Endodermal cell (in vitro differentiated cells): Measurements from ENCODE around the gene ERC1. TPM values are rescaled to one million over a fixed set of nuclear protein-coding genes. Genes with fewer than 3 reads are reported as not detected.
A peak's percentile ranks its signal among the peaks of the same experiment; 100 is the strongest.
"Not testable (repeated sequence)": the region's sequence is repeated elsewhere in the genome, so short reads cannot be mapped to it uniquely, and the experiment has no call there.

Experiments used
- DNase-seq: peaks from one replicate; pipeline ENCODE4 v3.0.0-alpha.2; 2017
- H3K27ac ChIP-seq: 2 replicates; pipeline ENCODE4 v1.5.1; 2013; ENCODE audit warnings: mild to moderate bottlenecking, low read depth, low read length, moderate library complexity
- H3K27me3 ChIP-seq: 2 replicates; pipeline ENCODE4 v1.6.1; 2013; ENCODE audit warnings: mild to moderate bottlenecking, low read length, moderate library complexity; ENCODE audit not compliant: insufficient read depth, control insufficient read depth, poor library complexity, severe bottlenecking
- H3K36me3 ChIP-seq: 2 replicates; pipeline ENCODE4 v1.7.0; 2013; ENCODE audit warnings: mild to moderate bottlenecking, low read length, moderate library complexity; ENCODE audit not compliant: control insufficient read depth, insufficient read depth
- H3K4me1 ChIP-seq: one replicate; pipeline ENCODE4 v1.7.0; 2013; ENCODE audit warnings: low read length; ENCODE audit not compliant: control insufficient read depth, insufficient read depth
- H3K4me3 ChIP-seq: 2 replicates; pipeline ENCODE4 v1.5.1; 2013; ENCODE audit warnings: mild to moderate bottlenecking, low read length, moderate library complexity
- H3K9ac ChIP-seq: 2 replicates; pipeline ENCODE4 v1.6.1; 2013; ENCODE audit warnings: mild to moderate bottlenecking, low read length, moderate library complexity; ENCODE audit not compliant: poor library complexity, severe bottlenecking; ENCODE audit errors: extremely low read depth
- H3K9me3 ChIP-seq: 2 replicates; pipeline ENCODE4 v1.6.1; 2013; ENCODE audit warnings: mild to moderate bottlenecking, low read length, moderate library complexity; ENCODE audit not compliant: control insufficient read depth
- H3K27ac Mint-ChIP-seq: 2 replicates; pipeline ENCODE4 v1.8.0; 2020; ENCODE audit warnings: mixed read lengths
- H3K27me3 Mint-ChIP-seq: 2 replicates; pipeline ENCODE4 v1.8.0; 2021; ENCODE audit warnings: mild to moderate bottlenecking, mixed read lengths; ENCODE audit not compliant: insufficient read depth
- H3K36me3 Mint-ChIP-seq: 2 replicates; pipeline ENCODE4 v1.8.0; 2020; ENCODE audit warnings: low read depth, mixed read lengths
- H3K4me1 Mint-ChIP-seq: 2 replicates; pipeline ENCODE4 v1.8.0; 2020; ENCODE audit warnings: mixed read lengths
- H3K4me3 Mint-ChIP-seq: 2 replicates; pipeline ENCODE4 v1.8.0; 2020; ENCODE audit warnings: mild to moderate bottlenecking, moderate library complexity, mixed read lengths
- H3K9me3 Mint-ChIP-seq: 2 replicates; pipeline ENCODE4 v1.8.0; 2020; ENCODE audit warnings: mild to moderate bottlenecking, mixed read lengths
- WGBS, 2 experiments: methylation state at CpG; one replicate each; pipeline versions ENCODE4 v1.1.5 to v1.1.7; 2013; ENCODE audit warnings: missing lambda C conversion rate in 2 of 2, mixed read lengths in 1 of 2; ENCODE audit not compliant: insufficient coverage in 1 of 2, insufficient read length in 1 of 2; 5-methylcytosine and 5-hydroxymethylcytosine counted together
- total RNA-seq, 2 donors: library from RNA; stranded (reverse); fragmentation: NEBNext Ultra II Directional in 1 of 2; extraction: Animal tissue kit (Norgen Biotek cat#: 25700) in 1 of 2; gene quantifications; 2 replicates in 1 of 2; 3 replicates in 1 of 2; pipeline ENCODE4 v1.2.1, GENCODE V29; 2021
- TF ChIP-seq, protein P1 (sequence below): fragments of 200-600 bp; sonication (generic); conservative IDR thresholded peaks from 2 replicates; pipeline ENCODE4 v1.5.0; 2021; ENCODE audit warnings: antibody characterized with exemption, mild to moderate bottlenecking

ERC1 gene
- total RNA-seq, 2 donors from 2014 or later = 60.6 to 159 TPM

DNA sequence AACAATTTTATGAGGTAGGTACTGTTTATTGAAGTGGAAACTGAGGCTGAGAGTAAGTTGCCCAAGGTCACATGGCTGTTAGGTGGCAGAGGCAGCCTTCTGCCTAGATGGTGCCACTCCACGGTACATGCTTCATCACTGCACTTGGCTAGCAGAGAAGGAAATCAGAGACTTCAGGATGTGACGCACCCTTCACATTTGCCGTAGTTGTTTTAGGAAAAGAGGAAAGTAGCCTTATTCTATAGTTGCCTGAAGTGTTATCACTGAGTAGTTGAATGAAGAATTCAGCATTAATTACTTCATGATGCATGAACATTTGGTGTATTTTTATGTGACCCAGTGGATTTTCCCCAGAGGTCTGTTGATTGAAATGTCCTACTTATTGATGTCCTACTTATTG is 55.7 kb downstream of the ERC1 start:
- no peak for DNase-seq
- H3K9ac ChIP-seq = no peak overlapping the region
- H3K4me3 ChIP-seq = no peak overlapping the region
- Mint-ChIP-seq H3K27me3 (no peaks in the 10 kb centered on the region), H3K4me3 (no peak overlapping the region), H3K9me3 (no peaks in the 10 kb centered on the region), H3K36me3 (peaks cover 7% of the 10 kb centered on the region), H3K27ac (no peak overlapping the region), H3K4me1 (peaks cover 29% of the 10 kb centered on the region)
- H3K27ac ChIP-seq = no peak overlapping the region
- H3K27me3 ChIP-seq = no peaks in the 10 kb centered on the region
- no peaks in the 10 kb centered on the region for H3K4me1 ChIP-seq
- 92 to 96% methylated on average over 3 of the region's 3 CpGs for WGBS, 2 experiments
- H3K9me3 ChIP-seq = no peaks in the 10 kb centered on the region
- H3K36me3 ChIP-seq = no peaks in the 10 kb centered on the region
- TF ChIP-seq, protein P1, sequence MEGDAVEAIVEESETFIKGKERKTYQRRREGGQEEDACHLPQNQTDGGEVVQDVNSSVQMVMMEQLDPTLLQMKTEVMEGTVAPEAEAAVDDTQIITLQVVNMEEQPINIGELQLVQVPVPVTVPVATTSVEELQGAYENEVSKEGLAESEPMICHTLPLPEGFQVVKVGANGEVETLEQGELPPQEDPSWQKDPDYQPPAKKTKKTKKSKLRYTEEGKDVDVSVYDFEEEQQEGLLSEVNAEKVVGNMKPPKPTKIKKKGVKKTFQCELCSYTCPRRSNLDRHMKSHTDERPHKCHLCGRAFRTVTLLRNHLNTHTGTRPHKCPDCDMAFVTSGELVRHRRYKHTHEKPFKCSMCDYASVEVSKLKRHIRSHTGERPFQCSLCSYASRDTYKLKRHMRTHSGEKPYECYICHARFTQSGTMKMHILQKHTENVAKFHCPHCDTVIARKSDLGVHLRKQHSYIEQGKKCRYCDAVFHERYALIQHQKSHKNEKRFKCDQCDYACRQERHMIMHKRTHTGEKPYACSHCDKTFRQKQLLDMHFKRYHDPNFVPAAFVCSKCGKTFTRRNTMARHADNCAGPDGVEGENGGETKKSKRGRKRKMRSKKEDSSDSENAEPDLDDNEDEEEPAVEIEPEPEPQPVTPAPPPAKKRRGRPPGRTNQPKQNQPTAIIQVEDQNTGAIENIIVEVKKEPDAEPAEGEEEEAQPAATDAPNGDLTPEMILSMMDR = no peak

- H3K4me3 ChIP-seq = no peak overlapping the region
- peak overlapping the region; percentile 6 for H3K27ac Mint-ChIP-seq
- H3K36me3 Mint-ChIP-seq = peaks cover 4% of the 10 kb centered on the region
- no peaks in the 10 kb centered on the region for H3K9me3 Mint-ChIP-seq
- H3K27ac ChIP-seq = no peak overlapping the region
- H3K36me3 ChIP-seq = no peaks in the 10 kb centered on the region
- DNase-seq = peak; percentile 63
- no peaks in the 10 kb centered on the region for H3K4me1 ChIP-seq
- TF ChIP-seq, protein P1 = no peak
- no peak overlapping the region for H3K9ac ChIP-seq
- H3K27me3 Mint-ChIP-seq = no peaks in the 10 kb centered on the region
- H3K9me3 ChIP-seq = no peaks in the 10 kb centered on the region
- WGBS, 2 experiments = 87 to 93% methylated on average over 4 to 8 of the region's 8 CpGs
- H3K4me3 Mint-ChIP-seq = no peak overlapping the region
- peaks cover 31% of the 10 kb centered on the region for H3K4me1 Mint-ChIP-seq
- H3K27me3 ChIP-seq = no peaks in the 10 kb centered on the region
Observed at GRCh38 chr12:1047898-1048660, 57.1 kb downstream of the ERC1 start.

DNA sequence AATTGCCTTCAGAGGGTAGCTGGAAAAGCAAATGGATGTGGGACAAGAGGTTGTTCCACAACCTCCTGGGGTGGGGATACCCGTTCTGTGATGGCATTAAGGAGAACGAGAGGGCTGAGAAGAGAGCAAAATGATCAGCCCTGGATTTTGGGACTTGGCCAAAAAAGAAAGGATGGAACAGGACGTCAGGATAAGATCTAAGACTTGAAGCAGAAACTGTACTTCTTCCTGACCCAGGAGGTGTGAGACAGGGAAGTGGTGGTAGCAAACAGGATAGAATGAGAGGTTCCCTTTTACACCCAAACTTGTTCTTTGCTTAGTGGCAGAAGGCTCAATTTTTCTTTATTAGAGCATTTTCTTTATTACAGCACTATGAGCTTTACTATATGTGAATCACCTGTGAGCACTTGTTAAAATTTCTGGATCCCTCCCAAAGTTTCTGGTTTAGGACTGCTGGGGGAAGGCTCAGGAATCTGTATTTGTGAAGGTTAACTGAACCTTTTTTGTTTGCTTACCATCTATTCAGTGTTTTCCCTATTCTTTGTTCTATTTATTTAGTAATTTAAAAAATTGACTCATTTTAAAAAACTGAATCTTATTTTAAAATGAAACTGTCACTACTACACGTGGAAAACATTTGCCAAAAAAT is 59.2 kb downstream of the ERC1 start:
- Mint-ChIP-seq H3K27ac (peak overlapping the region; percentile 78), H3K27me3 (no peaks in the 10 kb centered on the region), H3K4me1 (peaks cover 45% of the 10 kb centered on the region), H3K36me3 (peaks cover 4% of the 10 kb centered on the region), H3K9me3 (no peaks in the 10 kb centered on the region), H3K4me3 (no peak overlapping the region)
- H3K4me3 ChIP-seq = no peak overlapping the region
- no peak overlapping the region for H3K27ac ChIP-seq
- no peaks in the 10 kb centered on the region for H3K9me3 ChIP-seq
- peaks cover 7% of the 10 kb centered on the region for H3K4me1 ChIP-seq
- no peak overlapping the region for H3K9ac ChIP-seq
- no peaks in the 10 kb centered on the region for H3K27me3 ChIP-seq
- 73 to 91% methylated on average over 2 to 4 of the region's 4 CpGs for WGBS, 2 experiments
- TF ChIP-seq, protein P1 = no peak
- H3K36me3 ChIP-seq = no peaks in the 10 kb centered on the region
- no peak for DNase-seq

GRCh38 chr12:1051672-1052071 is 60.6 kb downstream of the ERC1 start:
- peaks cover 53% of the 10 kb centered on the region for H3K4me1 Mint-ChIP-seq
- not testable (repeated sequence) for H3K27me3 ChIP-seq, H3K4me3 Mint-ChIP-seq, H3K36me3 Mint-ChIP-seq, H3K9me3 ChIP-seq, H3K27me3 Mint-ChIP-seq, H3K9ac ChIP-seq, H3K9me3 Mint-ChIP-seq, DNase-seq, H3K27ac Mint-ChIP-seq, H3K4me3 ChIP-seq, H3K4me1 ChIP-seq, H3K36me3 ChIP-seq
- 91 to 93% methylated on average over 4 to 8 of the region's 8 CpGs for WGBS, 2 experiments
- H3K27ac ChIP-seq = peak overlapping the region; percentile 67
